SH-SY5Y (cell line): ENCODE data around the gene LONP2.

Experiments used
- GATA2 ChIP-seq: IDR thresholded peaks from 2 replicates; pipeline ENCODE4 v1.6.1; 2011; ENCODE audit warnings: mild to moderate bottlenecking, low read depth, low read length
- GATA3 ChIP-seq: IDR thresholded peaks from 2 replicates; pipeline ENCODE4 v1.6.1; 2011; ENCODE audit warnings: low read depth, mild to moderate bottlenecking, low read length, moderate library complexity

- no peak for TF ChIP-seq GATA3
- TF ChIP-seq GATA2, result no peak
Measured at GRCh38 chr16:48340054-48340453, 96.0 kb downstream of the LONP2 start.
